Measurements from ENCODE around the gene MAMLD1.

DNA sequence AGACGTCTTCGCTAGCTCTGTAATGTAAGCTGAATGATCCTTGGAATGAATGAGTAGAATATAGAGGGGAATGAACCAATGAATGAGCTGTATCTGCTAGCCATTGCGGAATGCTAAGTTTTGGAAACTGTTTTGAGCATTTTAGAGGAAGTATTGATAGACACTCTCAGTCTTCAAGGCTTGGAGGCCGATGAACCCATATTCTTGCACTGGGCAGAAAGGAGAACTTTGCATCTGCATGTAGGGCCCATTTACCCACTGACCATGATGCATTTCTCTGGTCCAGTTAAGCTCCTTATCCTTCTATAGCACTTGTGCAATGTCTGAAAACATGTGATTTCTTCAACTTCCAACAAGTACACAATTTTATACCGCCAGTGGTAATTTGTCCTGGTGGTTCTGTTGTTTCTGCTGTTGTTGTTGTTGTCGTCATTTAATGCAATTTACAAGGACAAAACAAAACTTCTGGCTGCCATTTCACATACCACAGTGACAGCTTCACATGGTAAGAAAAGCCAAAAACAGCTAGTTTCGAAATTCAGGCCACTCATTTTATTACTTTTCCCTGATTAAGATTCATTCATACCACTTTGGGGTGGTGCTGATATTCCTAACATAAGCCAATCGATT lies 120.4 kb downstream of the MAMLD1 start:
- TF ChIP-seq CTCF (IDR thresholded peaks at IDR 0.05), result no peak
- TF ChIP-seq POLR2A (IDR thresholded peaks at IDR 0.05), result no peak
- no peak for TF ChIP-seq POLR2AphosphoS5 (IDR thresholded peaks at IDR 0.05)
- TF ChIP-seq EP300 (IDR thresholded peaks at IDR 0.05; ENCODE audit: low read depth), result no peak

Data from transverse colon (tissue), 4 donors.